ENCODE data around the gene ZNF296.

The ZNF296 gene

GRCh38 chr19:45090034-45090433 is 13.8 kb upstream of the ZNF296 start:
- Histone ChIP-seq H3K4me2 (ENCODE audit: low read depth, low read length) (no peak overlapping the region), H3F3A (ENCODE audit: insufficient read depth, low read length) (peaks cover 26% of the 10 kb centered on the region), H3K4me3 (ENCODE audit: low read length) (no peak overlapping the region), H3K9ac (ENCODE audit: low read length) (no peak overlapping the region), H3K79me2 (ENCODE audit: low read length) (peaks cover 35% of the 10 kb centered on the region), H3K4me1 (ENCODE audit: low read length) (peaks cover 10% of the 10 kb centered on the region), H4K20me1 (ENCODE audit: insufficient read depth, low read length) (no peaks in the 10 kb centered on the region), H3K27me3 (replicated peaks; ENCODE audit: insufficient read depth, low read length) (no peaks in the 10 kb centered on the region), H2AFZ (ENCODE audit: low read length) (no peak overlapping the region), H3K9me3 (replicated peaks; ENCODE audit: insufficient read depth, low read length) (no peaks in the 10 kb centered on the region), H3K36me3 (replicated peaks; ENCODE audit: insufficient read depth, low read length) (0 out of 2 replicates have a peak, but pooled peaks cover 3% of the 10 kb centered on the region), H3K27ac (ENCODE audit: low read length) (no peak overlapping the region), H3K9me2 (replicated peaks; ENCODE audit: insufficient read depth, low read length) (no peaks in the 10 kb centered on the region)
- TF ChIP-seq EZH2phosphoT487 (IDR thresholded peaks at IDR 0.05; ENCODE audit: low read length), result no peak
- no peak for TF ChIP-seq CTCF (IDR thresholded peaks at IDR 0.05; ENCODE audit: low read length)
- DNase-seq, result no peak

- Histone ChIP-seq H3F3A (ENCODE audit: insufficient read depth, low read length) (peaks cover 17% of the 10 kb centered on the region), H3K9me3 (replicated peaks; ENCODE audit: insufficient read depth, low read length) (no peaks in the 10 kb centered on the region), H3K36me3 (replicated peaks; ENCODE audit: insufficient read depth, low read length) (0 out of 2 replicates have a peak, but pooled peaks cover 3% of the 10 kb centered on the region), H3K4me3 (ENCODE audit: low read length) (no peak overlapping the region), H4K20me1 (ENCODE audit: insufficient read depth, low read length) (no peaks in the 10 kb centered on the region), H3K4me2 (ENCODE audit: low read depth, low read length) (no peak overlapping the region), H3K27ac (ENCODE audit: low read length) (no peak overlapping the region), H3K4me1 (ENCODE audit: low read length) (peaks cover 5% of the 10 kb centered on the region; the same call in 1 of the 2 replicates), H3K79me2 (ENCODE audit: low read length) (peaks cover 28% of the 10 kb centered on the region), H3K9ac (ENCODE audit: low read length) (no peak overlapping the region), H3K27me3 (replicated peaks; ENCODE audit: insufficient read depth, low read length) (no peaks in the 10 kb centered on the region), H3K9me2 (replicated peaks; ENCODE audit: insufficient read depth, low read length) (no peaks in the 10 kb centered on the region), H2AFZ (ENCODE audit: low read length) (no peak overlapping the region)
- no peak for DNase-seq
- TF ChIP-seq EZH2phosphoT487 (IDR thresholded peaks at IDR 0.05; ENCODE audit: low read length) (no peak), CTCF (IDR thresholded peaks at IDR 0.05; ENCODE audit: low read length) (no peak), EZH2 (optimal IDR thresholded peaks at IDR 0.05; ENCODE audit: low read depth, low read length) (no peak)
These were observed 11.3 kb upstream of the ZNF296 start for GRCh38 chr19:45087531-45087930.

DNA sequence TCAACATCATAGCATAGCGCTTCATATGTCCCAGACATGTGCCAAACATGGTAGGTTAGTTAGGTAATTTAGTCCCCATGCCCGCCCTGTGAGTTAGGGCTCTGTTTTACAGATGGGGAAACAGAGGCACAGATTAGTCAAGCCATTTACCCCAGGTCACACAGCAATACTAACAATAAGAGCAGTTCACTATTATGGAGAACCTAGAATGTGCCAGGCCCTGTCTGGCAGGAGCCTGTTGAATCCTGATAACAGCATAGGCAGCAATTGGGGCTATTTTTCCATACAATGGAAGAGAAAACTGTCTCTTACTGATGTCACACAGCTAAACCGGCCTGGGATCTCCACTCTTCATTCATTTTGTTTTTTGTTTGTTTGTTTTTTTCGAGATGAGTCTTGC is 10.2 kb upstream of the ZNF296 start:
- Histone ChIP-seq H3K36me3 (replicated peaks; ENCODE audit: insufficient read depth, low read length) (0 out of 2 replicates have a peak, but pooled peaks cover 5% of the 10 kb centered on the region), H4K20me1 (ENCODE audit: insufficient read depth, low read length) (no peaks in the 10 kb centered on the region), H3K4me1 (ENCODE audit: low read length) (peaks cover 5% of the 10 kb centered on the region; the same call in 1 of the 2 replicates), H3K27me3 (replicated peaks; ENCODE audit: insufficient read depth, low read length) (no peaks in the 10 kb centered on the region), H3K4me2 (ENCODE audit: low read depth, low read length) (no peak overlapping the region), H2AFZ (ENCODE audit: low read length) (no peak overlapping the region), H3K9me3 (replicated peaks; ENCODE audit: insufficient read depth, low read length) (no peaks in the 10 kb centered on the region), H3F3A (ENCODE audit: insufficient read depth, low read length) (peaks cover 8% of the 10 kb centered on the region), H3K4me3 (ENCODE audit: low read length) (no peak overlapping the region), H3K9me2 (replicated peaks; ENCODE audit: insufficient read depth, low read length) (no peaks in the 10 kb centered on the region), H3K9ac (ENCODE audit: low read length) (no peak overlapping the region), H3K27ac (ENCODE audit: low read length) (no peak overlapping the region), H3K79me2 (ENCODE audit: low read length) (peaks cover 38% of the 10 kb centered on the region)
- TF ChIP-seq EZH2phosphoT487 (IDR thresholded peaks at IDR 0.05; ENCODE audit: low read length), result no peak
- DNase-seq, result no peak

- peaks cover 2% of the 10 kb centered on the region; the same call in 1 of the 2 replicates for H3F3A ChIP-seq (ENCODE audit: insufficient read depth, low read length)
- H3K27me3 ChIP-seq (replicated peaks; ENCODE audit: insufficient read depth, low read length), result no peaks in the 10 kb centered on the region
- H3K9me3 ChIP-seq (replicated peaks; ENCODE audit: insufficient read depth, low read length), result no peaks in the 10 kb centered on the region
- peaks cover 6% of the 10 kb centered on the region for H3K4me1 ChIP-seq (ENCODE audit: low read length)
- H4K20me1 ChIP-seq (ENCODE audit: insufficient read depth, low read length), result no peaks in the 10 kb centered on the region
- no peaks in the 10 kb centered on the region for H3K9me2 ChIP-seq (replicated peaks; ENCODE audit: insufficient read depth, low read length)
- TF ChIP-seq CTCF (IDR thresholded peaks at IDR 0.05; ENCODE audit: low read length), result no peak
- no peak for TF ChIP-seq EZH2phosphoT487 (IDR thresholded peaks at IDR 0.05; ENCODE audit: low read length)
- no peak for TF ChIP-seq EZH2 (optimal IDR thresholded peaks at IDR 0.05; ENCODE audit: low read depth, low read length)
- peaks cover 54% of the 10 kb centered on the region for H3K79me2 ChIP-seq (ENCODE audit: low read length)
- no peak overlapping the region for H3K9ac ChIP-seq (ENCODE audit: low read length)
- no peak overlapping the region for H3K27ac ChIP-seq (ENCODE audit: low read length)
- no peak overlapping the region for H3K4me2 ChIP-seq (ENCODE audit: low read depth, low read length)
- no peak overlapping the region for H2AFZ ChIP-seq (ENCODE audit: low read length)
- DNase-seq, result no peak
- no peak overlapping the region for H3K4me3 ChIP-seq (ENCODE audit: low read length)
- 0 out of 2 replicates have a peak, but pooled peaks cover 2% of the 10 kb centered on the region for H3K36me3 ChIP-seq (replicated peaks; ENCODE audit: insufficient read depth, low read length)
These were observed 5.9 kb upstream of the ZNF296 start for GRCh38 chr19:45082170-45082569.

All from MM.1S (cell line).